HEK293 (cell line): ENCODE results near the gene D2HGDH.

ENCODE experiments used
- CTCF ChIP-seq: fragments of 450-650 bp; formaldehyde crosslinking; IDR thresholded peaks from 2 replicates; pipeline ENCODE4 v1.5.1; 2016; ENCODE audit warnings: missing biosample characterization, missing genetic modification characterization
- ZBTB26 ChIP-seq: fragments of 450-650 bp; formaldehyde crosslinking; optimal IDR thresholded peaks from 2 replicates; pipeline ENCODE3; 2016; ENCODE audit warnings: missing biosample characterization, mild to moderate bottlenecking, missing genetic modification characterization
- TF ChIP-seq, protein P1 (sequence below): fragments of 450-650 bp; formaldehyde crosslinking; IDR thresholded peaks from 2 replicates; pipeline ENCODE4 v1.5.1; 2016; ENCODE audit warnings: missing biosample characterization, missing genetic modification characterization, low read depth

- TF ChIP-seq CTCF (tag by site-specific recombination) = no peak
- TF ChIP-seq, protein P1, sequence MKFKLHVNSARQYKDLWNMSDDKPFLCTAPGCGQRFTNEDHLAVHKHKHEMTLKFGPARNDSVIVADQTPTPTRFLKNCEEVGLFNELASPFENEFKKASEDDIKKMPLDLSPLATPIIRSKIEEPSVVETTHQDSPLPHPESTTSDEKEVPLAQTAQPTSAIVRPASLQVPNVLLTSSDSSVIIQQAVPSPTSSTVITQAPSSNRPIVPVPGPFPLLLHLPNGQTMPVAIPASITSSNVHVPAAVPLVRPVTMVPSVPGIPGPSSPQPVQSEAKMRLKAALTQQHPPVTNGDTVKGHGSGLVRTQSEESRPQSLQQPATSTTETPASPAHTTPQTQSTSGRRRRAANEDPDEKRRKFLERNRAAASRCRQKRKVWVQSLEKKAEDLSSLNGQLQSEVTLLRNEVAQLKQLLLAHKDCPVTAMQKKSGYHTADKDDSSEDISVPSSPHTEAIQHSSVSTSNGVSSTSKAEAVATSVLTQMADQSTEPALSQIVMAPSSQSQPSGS (tag by site-specific recombination) = no peak
- no peak for TF ChIP-seq ZBTB26 (tag by site-specific recombination)
These were observed 25.9 kb downstream of the D2HGDH start for GRCh38 chr2:241760301-241760771.
